NCI-H748 (cell line): ENCODE results near the gene HSD17B3.
"Not testable (repeated sequence)": the region's sequence is repeated elsewhere in the genome, so short reads cannot be mapped to it uniquely, and the experiment has no call there.

Source experiments
- DNase-seq: peaks from one replicate; lab custom pipeline; 2025; ENCODE audit not compliant: unreplicated experiment; lab: John Stamatoyannopoulos, UW

The HSD17B3 gene

DNA sequence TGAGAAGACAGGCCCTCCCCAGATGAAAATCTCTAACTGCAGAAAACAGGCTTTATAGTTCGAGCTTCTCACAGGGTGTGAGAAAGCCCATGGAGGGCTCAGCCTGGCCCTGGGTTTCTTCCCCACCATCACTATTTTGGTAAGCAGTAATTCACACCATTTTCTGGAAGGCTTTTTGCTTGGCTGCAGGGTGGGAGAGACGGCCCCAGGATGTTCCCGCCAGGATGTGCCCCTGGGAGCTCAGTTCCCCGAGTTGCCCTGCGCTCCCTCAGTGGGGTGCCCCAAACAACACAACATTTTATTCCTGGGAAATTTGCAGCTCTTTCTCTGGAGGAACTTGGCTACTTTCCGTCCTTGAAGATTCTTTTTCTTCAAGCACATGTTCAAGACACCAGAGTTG lies 100.8 kb downstream of the HSD17B3 start:
- no peak for DNase-seq

DNA sequence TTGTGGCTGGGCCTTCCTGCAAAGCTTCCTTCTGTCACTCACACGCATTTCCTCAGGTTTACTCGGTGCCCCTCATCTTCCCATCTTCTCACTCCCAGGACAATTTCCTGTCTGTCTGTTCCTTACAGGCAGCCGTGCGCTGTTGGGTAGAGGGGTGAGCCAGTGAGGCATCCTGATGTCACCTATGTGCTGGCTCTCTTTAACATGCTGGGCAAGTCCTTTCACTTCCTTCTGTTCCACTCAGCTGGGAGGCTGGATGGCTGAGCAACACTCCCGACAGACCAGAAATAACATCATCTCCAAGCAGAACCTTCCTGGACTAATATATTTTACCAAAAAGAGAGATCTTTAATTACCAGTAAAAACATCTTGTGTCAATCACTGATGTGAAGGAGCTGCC lies 103.0 kb downstream of the HSD17B3 start:
- no peak for DNase-seq

DNA sequence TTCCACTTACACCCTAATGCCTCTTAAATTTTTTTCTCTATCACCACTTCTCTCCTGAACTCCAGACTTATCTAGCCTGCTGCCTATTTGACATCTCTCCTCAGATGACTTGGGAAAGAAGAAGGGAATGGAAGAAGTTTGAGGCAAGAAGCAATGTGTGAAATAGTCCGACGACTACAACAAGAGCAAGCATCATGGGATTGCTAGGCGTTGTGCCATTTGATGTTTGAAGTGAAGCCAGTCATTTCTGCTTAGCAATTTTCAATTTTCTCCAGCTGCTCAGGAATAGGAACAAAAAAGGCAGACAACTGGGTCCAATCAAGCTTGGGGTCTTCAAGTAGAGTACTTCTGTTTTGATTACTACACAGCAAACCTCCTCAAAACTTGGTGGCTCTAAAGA lies 106.4 kb downstream of the HSD17B3 start:
- DNase-seq, result no peak

DNA sequence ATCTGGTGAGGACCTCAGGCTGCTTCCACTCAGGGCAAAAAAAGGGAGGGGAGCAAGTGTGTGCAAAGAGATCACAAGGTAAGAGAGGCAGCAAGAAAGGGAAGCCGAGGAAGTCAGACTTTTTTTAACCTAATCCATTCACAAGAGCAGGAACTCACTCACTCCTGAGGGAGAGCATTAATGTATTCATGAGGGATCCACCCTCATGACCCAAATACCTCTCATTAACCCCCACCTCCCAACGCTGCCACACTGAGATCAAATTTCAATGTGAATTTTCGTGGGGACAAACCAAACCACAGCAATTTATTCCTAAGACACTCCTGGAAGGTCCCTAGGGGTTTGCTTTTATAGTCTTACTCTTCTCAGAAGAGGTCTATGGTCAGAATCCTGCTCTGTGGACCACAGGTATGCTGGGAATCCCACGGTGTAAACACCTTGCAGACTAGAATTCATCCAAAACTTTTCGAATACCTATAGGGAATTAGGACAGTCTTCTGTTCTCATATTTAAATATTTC lies 108.7 kb downstream of the HSD17B3 start:
- DNase-seq, result no peak

DNA sequence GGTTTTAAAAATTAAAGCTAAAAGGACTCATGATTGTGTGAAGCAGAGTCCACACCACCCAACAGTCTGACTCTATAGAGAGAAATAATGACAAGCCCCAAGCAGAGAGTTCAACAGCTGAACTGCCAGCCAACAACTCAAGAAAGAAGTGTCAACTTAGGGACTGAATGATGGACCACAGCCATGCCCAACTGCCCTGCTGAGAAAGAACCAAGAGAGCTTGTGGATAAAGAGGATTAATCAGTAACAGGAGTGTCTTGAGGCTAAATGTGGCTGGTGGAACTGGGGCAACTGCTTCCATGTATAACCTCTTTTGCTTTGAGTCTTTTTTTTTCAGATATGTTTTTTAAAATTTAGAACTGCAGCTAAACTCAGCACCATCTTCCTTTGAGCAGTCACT lies 109.3 kb downstream of the HSD17B3 start:
- DNase-seq, result no peak

DNA sequence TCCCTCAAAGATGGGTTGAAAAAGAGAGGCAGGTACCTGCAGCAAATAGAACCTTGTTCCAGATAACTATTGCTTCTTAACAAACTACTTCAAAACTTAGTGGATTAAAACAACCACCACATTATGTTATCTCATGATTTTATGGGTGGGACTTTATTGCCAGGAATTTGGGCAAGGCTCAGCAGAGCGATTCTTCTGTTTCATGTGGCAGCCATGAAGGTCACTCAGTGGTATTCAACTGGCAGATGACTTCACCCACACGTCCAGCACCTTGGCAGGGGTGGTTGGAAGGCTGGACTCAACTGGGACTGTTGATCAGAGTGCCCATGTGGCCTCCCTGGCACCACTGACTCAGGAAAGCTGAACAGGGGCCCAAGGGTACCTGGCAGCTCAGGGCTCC lies 112.0 kb downstream of the HSD17B3 start:
- no peak for DNase-seq

DNA sequence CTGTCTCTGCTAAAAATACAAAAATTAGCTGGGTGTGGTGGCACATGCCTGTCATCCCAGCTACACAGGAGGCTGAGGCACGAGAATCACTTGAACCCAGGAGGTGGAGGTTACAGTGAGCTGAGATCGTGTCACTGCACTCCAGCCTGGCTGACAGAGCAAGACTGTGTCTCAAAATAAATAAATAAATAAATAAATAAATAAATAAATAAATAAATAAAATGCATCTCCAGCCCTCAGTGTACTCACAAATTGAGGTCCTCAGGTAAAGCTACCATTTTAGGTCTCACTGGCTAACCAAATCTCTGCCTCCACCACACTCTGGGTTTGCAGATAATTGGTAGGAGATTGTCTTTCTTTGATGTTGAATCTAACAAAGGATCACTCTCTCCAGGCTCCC lies 112.4 kb downstream of the HSD17B3 start:
- DNase-seq, result not testable (repeated sequence)

DNA sequence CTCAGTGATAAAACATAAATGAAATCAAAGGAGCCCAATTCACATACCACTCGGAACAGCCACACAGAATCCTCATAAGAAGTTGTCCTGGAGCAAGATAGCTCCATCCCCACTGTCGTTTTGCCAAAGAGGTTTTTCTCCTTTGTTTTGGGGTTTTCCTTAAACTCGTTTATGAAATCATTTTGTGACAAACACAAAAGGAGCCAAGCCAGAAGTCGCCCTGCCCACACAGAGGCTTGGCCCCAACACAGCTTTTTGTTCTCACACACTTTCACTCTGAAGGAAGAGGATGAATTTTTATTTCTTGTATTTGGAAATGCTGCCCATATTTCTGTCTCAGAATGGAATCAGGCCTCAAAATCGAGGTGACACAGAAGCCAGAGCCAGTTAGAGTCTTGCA lies 113.4 kb downstream of the HSD17B3 start:
- no peak for DNase-seq

DNA sequence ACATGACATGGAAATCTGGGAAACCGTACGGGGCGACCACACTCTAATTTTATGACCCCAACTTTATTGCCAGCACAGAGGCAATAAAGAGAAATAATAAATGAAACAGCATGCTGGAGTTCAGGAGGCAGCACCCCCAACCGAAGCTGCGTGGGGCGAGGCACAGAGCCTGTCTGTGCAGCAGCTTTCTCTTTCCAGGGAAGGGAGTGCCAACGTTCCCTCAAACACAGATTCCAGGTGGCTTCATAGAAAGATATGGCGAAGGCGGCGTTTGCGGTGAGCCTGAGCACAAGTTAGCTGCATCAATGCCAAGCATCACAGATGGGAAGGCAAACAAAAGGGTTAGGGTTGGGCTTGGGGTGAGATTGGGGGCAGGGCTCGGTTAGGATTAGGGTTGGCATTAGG lies 114.8 kb downstream of the HSD17B3 start:
- DNase-seq, result peak; percentile 31

DNA sequence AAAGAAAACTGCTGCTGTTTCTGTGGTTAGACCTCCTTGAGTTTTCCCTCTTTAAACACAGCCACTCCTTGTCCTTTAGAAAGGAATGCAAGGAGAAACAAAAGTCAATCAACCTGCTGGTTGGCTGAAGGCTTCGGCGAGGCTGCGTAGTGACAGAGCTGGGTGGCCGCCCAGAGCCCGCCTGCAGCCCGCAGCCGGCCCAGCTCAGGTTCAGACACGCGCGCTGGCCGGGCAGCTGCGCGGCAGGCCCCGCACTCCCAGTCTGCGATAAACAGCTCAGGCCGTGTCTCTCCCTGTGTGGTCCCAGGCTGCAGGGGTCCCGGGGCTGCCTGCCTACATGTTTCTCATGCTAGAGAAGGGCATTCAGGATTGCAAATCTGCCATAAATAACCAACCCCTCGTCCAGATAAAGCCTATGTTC lies 115.4 kb downstream of the HSD17B3 start:
- peak; percentile 52 for DNase-seq

DNA sequence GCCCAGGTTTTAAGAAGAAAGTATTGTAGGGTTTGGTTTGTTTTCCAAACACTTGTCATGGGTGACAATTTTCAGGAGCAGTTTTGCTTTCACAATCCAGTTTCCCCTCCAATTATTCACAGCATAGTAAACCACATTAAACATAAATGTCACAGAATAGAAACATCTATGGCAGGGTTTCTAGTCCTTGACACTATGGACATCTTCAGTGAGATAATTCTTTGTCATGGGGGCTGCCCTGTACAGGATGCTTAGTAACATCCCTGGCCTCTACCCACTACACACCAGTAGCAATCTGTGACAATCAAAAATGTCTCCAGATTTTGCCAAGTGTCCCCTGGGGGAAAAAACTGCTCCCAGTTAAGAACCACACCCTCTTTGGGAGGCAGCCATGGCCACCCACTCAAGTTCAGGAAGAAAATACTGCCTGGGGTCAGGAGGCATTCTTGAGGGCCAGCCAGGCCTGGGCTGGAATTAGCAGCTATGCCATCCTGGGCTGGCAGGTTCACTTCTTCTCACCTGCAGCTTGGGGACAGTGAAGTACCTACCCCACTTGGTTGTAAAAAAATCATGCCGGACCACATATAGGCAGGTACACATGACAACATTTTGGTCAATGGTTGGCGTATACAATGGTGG lies 116.3 kb downstream of the HSD17B3 start:
- DNase-seq, result no peak
